Colonic mucosa (tissue), 4 donors: ENCODE data around the gene MRPS5. TPM values are rescaled to one million over a fixed set of nuclear protein-coding genes. Genes with fewer than 3 reads are reported as not detected.

Experiments used
- DNase-seq: peaks from one replicate; pipeline ENCODE4 v3.0.0-alpha.2; 2020
- H3K27ac ChIP-seq: fragments of 200-600 bp; one replicate; pipeline ENCODE4 v1.8.0; 2021
- H3K27me3 ChIP-seq: fragments of 200-600 bp; one replicate; pipeline ENCODE4 v1.8.0; 2021
- H3K36me3 ChIP-seq: fragments of 200-600 bp; one replicate; pipeline ENCODE4 v1.8.0; 2021
- H3K4me1 ChIP-seq: fragments of 200-600 bp; one replicate; pipeline ENCODE4 v1.8.0; 2021; ENCODE audit warnings: mild to moderate bottlenecking
- H3K4me3 ChIP-seq: fragments of 200-600 bp; one replicate; pipeline ENCODE4 v1.8.0; 2021
- H3K9ac ChIP-seq, 2 donors: one replicate each; pipeline ENCODE4 v1.7.0; 2013; ENCODE audit warnings: control low read depth in 2 of 2, low read depth in 2 of 2, low read length in 2 of 2
- H3K9me3 ChIP-seq: fragments of 200-600 bp; one replicate; pipeline ENCODE4 v1.8.0; 2021
- CTCF ChIP-seq: fragments of 200-600 bp; IDR thresholded peaks from one replicate; pipeline ENCODE4 v1.8.0; 2022; ENCODE audit warnings: antibody characterized with exemption, mild to moderate bottlenecking
- intact Hi-C: fragments of 100-400 bp; cut with DNase I; formaldehyde crosslinking; loops from one replicate; pipeline ENCODE4 v1.14.1; 2022
- total RNA-seq, 2 donors: library from RNA; stranded (reverse); fragmentation: NEBNext Ultra II Directional in 1 of 2; extraction: Animal tissue kit (Norgen Biotek cat#: 25700) in 1 of 2; gene quantifications; one replicate each; pipeline ENCODE4 v1.2.1, GENCODE V29; 2021
- donor health status: healthy.
- donor health status: DM: no; HTN: no; CAD: no.
- donor health status: DM: no; HTN: no; CAD: no.

The MRPS5 gene
- total RNA-seq, 2 donors from 2014 or later = 68.8 to 87.3 TPM

DNA sequence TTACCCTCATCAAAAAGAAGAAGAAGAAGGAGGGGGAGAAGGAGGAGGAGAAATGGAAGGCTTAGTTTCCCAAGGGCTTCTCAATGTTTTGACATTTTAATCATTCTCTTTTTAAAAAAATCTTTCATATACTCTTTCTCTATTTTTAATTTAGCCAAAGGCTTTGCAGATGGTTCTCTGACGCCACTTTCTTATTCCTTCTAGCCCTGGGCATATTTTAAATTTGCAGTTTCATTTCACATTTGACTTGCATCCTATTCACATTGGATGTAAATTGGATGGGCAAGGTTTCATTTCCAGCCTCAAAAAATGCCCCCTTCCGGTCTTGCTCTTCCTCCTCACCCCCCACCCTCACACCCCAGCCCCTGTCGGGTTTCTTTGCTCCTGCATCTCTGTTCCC lies 66.3 kb downstream of the MRPS5 start:
- DNase-seq = no peak
- Histone ChIP-seq H3K27me3 (no peaks in the 10 kb centered on the region), H3K36me3 (no peaks in the 10 kb centered on the region), H3K27ac (no peak overlapping the region), H3K9me3 (no peaks in the 10 kb centered on the region), H3K9ac (no peak overlapping the region), H3K4me3 (no peak overlapping the region), H3K4me1 (no peaks in the 10 kb centered on the region)
- no peak for TF ChIP-seq CTCF
- intact Hi-C loops = no loop called here

- Histone ChIP-seq H3K9me3 (no peaks in the 10 kb centered on the region), H3K27ac (no peak overlapping the region), H3K36me3 (no peaks in the 10 kb centered on the region), H3K4me1 (no peaks in the 10 kb centered on the region), H3K27me3 (no peaks in the 10 kb centered on the region), H3K4me3 (no peak overlapping the region), H3K9ac (no peak overlapping the region)
- intact Hi-C loops = no loop called here
- no peak for TF ChIP-seq CTCF
- no peak for DNase-seq
Measured at GRCh38 chr2:95054016-95054415, 67.6 kb downstream of the MRPS5 start.

DNA sequence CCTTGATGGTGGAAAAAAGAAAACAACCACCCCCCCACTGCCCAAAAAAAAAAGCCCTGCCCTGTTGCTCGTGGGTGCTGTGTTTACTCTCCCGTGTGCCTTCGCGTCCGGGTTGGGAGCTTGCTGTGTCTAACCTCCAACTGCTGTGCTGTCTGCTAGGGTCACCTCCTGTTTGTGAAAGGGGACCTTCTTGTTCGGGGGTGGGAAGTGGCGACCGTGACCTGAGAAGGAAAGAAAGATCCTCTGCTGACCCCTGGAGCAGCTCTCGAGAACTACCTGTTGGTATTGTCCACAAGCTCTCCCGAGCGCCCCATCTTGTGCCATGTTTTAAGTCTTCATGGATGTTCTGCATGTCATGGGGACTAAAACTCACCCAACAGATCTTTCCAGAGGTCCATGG lies 68.1 kb downstream of the MRPS5 start:
- H3K27me3 ChIP-seq = no peaks in the 10 kb centered on the region
- TF ChIP-seq CTCF = no peak
- H3K4me1 ChIP-seq = no peaks in the 10 kb centered on the region
- no peaks in the 10 kb centered on the region for H3K36me3 ChIP-seq
- H3K27ac ChIP-seq = no peak overlapping the region
- no peak for DNase-seq
- H3K4me3 ChIP-seq = no peak overlapping the region
- no peaks in the 10 kb centered on the region for H3K9me3 ChIP-seq
- intact Hi-C loops = no loop called here
- H3K9ac ChIP-seq = no peak overlapping the region

GRCh38 chr2:95052804-95053479 lies 68.7 kb downstream of the MRPS5 start:
- H3K27me3 ChIP-seq = no peaks in the 10 kb centered on the region
- intact Hi-C loops = no loop called here
- no peak for DNase-seq

DNA sequence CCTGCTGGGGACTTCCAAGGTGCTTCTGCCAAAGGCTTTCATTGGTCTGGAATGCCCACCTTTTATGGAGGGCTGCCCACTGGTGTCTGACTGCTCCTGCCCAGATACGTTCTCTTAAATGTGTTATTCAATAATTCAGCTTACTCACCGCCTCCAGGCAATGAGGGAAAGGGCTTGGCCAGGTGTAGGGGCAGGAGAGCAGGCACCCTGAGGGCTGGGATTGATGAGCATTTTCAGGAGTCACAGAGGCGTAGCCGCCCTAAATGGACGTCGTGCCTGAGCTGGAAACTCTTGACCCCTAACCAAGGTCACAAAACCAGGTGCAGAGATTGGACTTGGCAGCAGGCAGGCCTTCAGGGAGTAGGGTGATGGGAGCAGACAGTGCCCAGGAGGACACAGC lies 69.3 kb downstream of the MRPS5 start:
- no peaks in the 10 kb centered on the region for H3K4me1 ChIP-seq
- DNase-seq = no peak

More at GRCh38 chr2:95052804-95053479, 68.7 kb downstream of the MRPS5 start:
- Histone ChIP-seq H3K9me3 (no peaks in the 10 kb centered on the region), H3K9ac (no peak overlapping the region), H3K27ac (no peak overlapping the region), H3K4me1 (no peaks in the 10 kb centered on the region), H3K4me3 (no peak overlapping the region), H3K36me3 (no peaks in the 10 kb centered on the region)
- TF ChIP-seq CTCF = no peak

More for the DNA sequence above, 69.3 kb downstream of the MRPS5 start:
- no peak overlapping the region for H3K4me3 ChIP-seq
- no peak overlapping the region for H3K27ac ChIP-seq
- no peaks in the 10 kb centered on the region for H3K9me3 ChIP-seq
- TF ChIP-seq CTCF = no peak
- H3K36me3 ChIP-seq = no peaks in the 10 kb centered on the region
- intact Hi-C loops = no loop called here
- no peak overlapping the region for H3K9ac ChIP-seq
- no peaks in the 10 kb centered on the region for H3K27me3 ChIP-seq
